Tibial artery (tissue), 4 donors: ENCODE measurements around the gene HOXB3.

Experiments
- DNase-seq, 2 donors: peaks; one replicate each; pipeline ENCODE4 v3.0.0-alpha.2; 2019
- H3K27ac ChIP-seq, 2 donors: fragments of 200-600 bp; sonication (generic) in 1 of 2; 1 replicate in 1 of 2; 2 replicates in 1 of 2; pipeline ENCODE4 v1.5.1; 2018 to 2019; ENCODE audit warnings: mild to moderate bottlenecking in 1 of 2
- H3K27me3 ChIP-seq, 2 donors: fragments of 200-600 bp; sonication (generic) in 1 of 2; one replicate each; pipeline versions ENCODE4 v1.5.1 to v1.6.0; 2016 to 2019
- H3K36me3 ChIP-seq, 3 donors: fragments of 200-600 bp; sonication (generic) in 2 of 3; one replicate each; pipeline ENCODE4 v1.5.1; 2016 to 2019; ENCODE audit warnings: mild to moderate bottlenecking in 2 of 3
- H3K4me1 ChIP-seq, 4 donors: fragments of 200-600 bp; sonication (generic) in 2 of 4; 1 replicate in 3 of 4; 2 replicates in 1 of 4; pipeline ENCODE4 v1.5.1; 2016 to 2019
- H3K4me3 ChIP-seq, 2 donors: fragments of 200-600 bp; sonication (generic) in 1 of 2; 1 replicate in 1 of 2; 2 replicates in 1 of 2; pipeline ENCODE4 v1.5.1; 2018 to 2019; ENCODE audit warnings: mild to moderate bottlenecking in 2 of 2
- H3K9me3 ChIP-seq, 3 donors: fragments of 200-600 bp; sonication (generic) in 1 of 3; one replicate each; pipeline ENCODE4 v1.5.1; 2016 to 2019
- intact Hi-C: fragments of 100-400 bp; cut with DNase I; formaldehyde crosslinking; loops from one replicate; pipeline ENCODE4 v1.15.0; 2023; ENCODE audit warnings: low total_unique reads
- TF ChIP-seq, protein P1 (sequence below), 2 experiments: fragments of 200-600 bp in 1 of 2; fragments of 450-650 bp in 1 of 2; IDR thresholded peaks; one replicate each; pipeline ENCODE4 v1.5.1; 2017 to 2019; ENCODE audit warnings: antibody characterized with exemption in 2 of 2, mild to moderate bottlenecking in 1 of 2, moderate library complexity in 1 of 2

HOXB3 gene

DNA sequence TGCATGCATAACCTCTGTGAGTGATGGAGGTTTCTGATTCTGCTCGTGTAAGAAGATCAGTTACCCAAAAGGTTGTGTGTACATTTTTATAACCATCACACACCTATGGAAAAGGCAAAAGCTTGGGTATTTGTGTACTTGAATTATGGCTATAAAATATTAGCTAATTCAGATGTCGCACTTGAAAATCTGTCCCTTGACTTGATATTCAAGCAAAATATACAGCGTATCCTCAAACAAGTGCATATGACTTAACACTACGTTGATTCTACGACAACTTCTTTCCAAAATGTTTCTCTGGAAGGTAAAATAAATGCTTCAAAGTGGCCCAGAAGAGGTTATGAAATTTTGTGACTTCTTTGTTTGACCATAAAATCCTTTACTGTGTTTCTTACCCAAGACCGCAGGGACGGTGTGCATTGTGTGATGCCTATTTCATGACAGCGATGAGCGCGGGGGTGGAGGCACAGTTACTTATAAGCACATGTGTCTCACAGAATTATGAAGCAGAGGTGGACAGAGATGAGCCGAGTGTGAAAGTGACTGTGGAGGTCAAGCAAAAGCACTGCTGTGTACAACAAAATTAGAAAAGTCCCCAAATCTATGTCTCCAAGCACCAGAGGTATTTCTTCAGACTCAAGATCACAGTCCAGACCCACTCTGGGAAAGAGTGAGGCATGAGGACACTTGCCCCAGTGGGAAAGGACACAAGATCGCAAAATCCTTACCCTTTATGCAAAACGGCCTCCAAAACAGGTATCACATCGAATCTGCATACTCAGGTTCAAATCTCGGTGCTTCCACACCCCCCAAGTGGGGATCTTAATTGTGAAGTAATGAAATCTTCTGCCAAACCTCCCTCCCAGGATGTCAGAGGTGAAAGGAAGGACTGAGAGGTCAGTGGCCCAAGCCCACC is 40.2 kb upstream of the HOXB3 start:
- H3K4me3 ChIP-seq = no peak overlapping the region
- no peak overlapping the region for H3K27ac ChIP-seq
- no peaks in the 10 kb centered on the region for H3K9me3 ChIP-seq
- H3K27me3 ChIP-seq = peaks cover 0 to 100% of the 10 kb centered on the region in 2 donors
- H3K36me3 ChIP-seq = no peaks in the 10 kb centered on the region
- peaks cover 0 to 25% (median 18%) of the 10 kb centered on the region in 4 donors for H3K4me1 ChIP-seq
- DNase-seq = no peak
- intact Hi-C loops = no loop called here
- TF ChIP-seq, protein P1, sequence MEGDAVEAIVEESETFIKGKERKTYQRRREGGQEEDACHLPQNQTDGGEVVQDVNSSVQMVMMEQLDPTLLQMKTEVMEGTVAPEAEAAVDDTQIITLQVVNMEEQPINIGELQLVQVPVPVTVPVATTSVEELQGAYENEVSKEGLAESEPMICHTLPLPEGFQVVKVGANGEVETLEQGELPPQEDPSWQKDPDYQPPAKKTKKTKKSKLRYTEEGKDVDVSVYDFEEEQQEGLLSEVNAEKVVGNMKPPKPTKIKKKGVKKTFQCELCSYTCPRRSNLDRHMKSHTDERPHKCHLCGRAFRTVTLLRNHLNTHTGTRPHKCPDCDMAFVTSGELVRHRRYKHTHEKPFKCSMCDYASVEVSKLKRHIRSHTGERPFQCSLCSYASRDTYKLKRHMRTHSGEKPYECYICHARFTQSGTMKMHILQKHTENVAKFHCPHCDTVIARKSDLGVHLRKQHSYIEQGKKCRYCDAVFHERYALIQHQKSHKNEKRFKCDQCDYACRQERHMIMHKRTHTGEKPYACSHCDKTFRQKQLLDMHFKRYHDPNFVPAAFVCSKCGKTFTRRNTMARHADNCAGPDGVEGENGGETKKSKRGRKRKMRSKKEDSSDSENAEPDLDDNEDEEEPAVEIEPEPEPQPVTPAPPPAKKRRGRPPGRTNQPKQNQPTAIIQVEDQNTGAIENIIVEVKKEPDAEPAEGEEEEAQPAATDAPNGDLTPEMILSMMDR (IDR thresholded peaks at IDR 0.05) = no peak

DNA sequence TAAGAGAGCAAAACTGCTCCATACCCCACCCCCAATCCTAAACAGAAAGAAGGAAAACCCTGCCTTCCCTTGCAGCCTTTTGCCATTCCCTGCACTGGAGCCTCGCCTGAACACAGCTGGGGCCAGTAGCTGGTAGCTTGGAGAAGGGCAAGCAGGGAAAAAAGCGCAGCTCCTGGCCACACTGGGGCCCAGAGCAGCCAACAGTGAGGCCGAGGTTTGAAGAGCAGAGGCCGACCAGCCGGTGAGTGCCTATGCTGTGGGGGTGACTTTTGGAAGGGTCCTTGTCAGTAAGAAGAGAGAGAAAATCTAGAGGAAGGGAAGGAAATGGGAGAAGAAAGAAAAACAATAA is 39.3 kb upstream of the HOXB3 start:
- TF ChIP-seq, protein P1 (IDR thresholded peaks at IDR 0.05) = no peak
- DNase-seq = no peak
- H3K27ac ChIP-seq = no peak overlapping the region

DNA sequence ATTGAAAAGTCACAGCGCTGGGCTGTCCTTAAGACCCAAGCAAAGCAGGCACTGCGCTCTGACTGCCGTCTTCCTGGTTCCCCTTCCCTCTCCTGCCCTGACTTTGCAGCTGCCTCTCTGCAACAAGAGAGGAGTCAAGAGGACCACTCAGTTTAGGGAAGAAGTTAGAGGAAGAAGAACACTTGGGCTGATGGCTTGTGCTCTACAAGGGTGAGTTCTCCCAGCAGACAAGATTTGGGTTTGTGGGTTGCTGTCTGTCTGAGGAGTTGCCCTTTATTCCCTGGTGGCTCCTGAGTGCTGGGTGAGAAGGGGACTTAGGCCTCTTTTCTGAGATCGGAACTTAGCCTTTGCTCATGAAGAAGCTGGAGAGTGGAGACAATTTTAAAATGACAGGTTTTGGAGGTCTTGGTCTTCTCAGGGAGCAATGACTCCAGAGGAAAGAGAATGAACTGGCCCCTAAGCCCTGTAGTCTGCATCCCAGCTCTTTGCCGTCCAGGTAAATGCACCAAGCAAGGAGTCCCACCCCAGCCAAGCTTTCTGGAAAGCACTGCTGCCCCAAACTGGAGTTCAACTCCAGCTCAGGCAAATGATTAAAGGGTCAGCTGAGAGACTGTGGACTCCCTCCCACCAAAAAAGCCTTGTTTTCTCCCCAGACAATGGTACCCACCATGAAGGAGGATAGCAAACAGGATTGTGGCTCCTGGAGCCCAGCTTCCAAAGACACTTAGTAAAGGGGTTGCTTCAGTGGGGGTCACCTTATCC is 38.8 kb upstream of the HOXB3 start:
- peaks cover 0 to 99% of the 10 kb centered on the region in 2 donors for H3K27me3 ChIP-seq

More for the DNA sequence above, 39.3 kb upstream of the HOXB3 start:
- Histone ChIP-seq H3K27me3 (peaks cover 0 to 100% of the 10 kb centered on the region in 2 donors), H3K4me3 (no peak overlapping the region), H3K4me1 (peaks cover 0 to 30% (median 24%) of the 10 kb centered on the region in 4 donors), H3K36me3 (no peaks in the 10 kb centered on the region), H3K9me3 (no peaks in the 10 kb centered on the region)
- intact Hi-C loops = no loop called here

DNA sequence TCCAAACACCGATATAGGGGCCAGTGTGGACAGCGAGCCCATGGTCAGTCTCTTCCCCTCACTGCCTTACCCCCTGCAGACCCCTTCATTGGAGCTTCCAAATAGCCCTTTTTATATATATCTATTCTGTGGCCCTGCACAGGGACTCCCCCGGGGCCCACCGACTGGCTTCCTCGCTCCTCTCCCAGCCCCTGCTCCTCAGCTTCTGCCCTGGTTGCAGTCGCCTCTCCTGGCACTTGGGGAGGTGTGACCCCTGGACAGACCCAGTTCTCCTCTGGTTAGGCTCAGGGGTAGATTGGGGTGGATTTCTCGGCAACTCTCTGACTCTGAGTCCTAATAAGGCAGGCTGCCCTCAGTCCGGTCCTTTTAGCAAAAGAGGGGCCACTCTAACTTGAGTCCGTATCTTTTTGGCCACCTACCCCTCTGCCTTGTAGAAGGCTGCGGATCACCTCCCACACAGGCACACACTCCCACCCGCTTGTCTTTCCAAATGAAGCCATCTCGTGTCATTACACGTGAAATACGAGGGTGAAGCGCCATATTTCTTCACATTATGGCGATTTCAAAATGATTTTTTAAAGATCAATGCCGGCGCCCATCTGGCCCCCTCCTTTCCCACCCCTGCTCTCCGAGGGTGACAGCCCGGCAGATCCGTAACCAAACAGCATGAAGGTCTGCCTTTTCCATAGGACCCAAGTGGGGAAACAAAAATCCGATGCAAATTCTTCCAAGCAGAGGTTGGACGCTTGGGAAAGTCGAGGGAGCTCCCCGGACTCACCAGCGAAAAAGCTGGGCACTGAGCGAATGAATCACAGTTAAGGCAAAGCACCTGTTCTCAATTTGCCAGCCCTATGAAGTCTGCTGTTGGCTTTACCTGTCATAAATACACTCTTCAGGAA is 37.8 kb upstream of the HOXB3 start:
- H3K9me3 ChIP-seq = no peaks in the 10 kb centered on the region
- no peaks in the 10 kb centered on the region for H3K36me3 ChIP-seq
- no peak for DNase-seq
- no peak overlapping the region for H3K4me3 ChIP-seq
- peaks cover 0 to 99% of the 10 kb centered on the region in 2 donors for H3K27me3 ChIP-seq
- TF ChIP-seq, protein P1 (IDR thresholded peaks at IDR 0.05) = no peak
- no peak overlapping the region for H3K27ac ChIP-seq
- H3K4me1 ChIP-seq = peaks cover 0 to 25% (median 21%) of the 10 kb centered on the region in 4 donors
- intact Hi-C loops = no loop called here

More for the DNA sequence above, 38.8 kb upstream of the HOXB3 start:
- DNase-seq = no peak
- H3K27ac ChIP-seq = no peak overlapping the region
- intact Hi-C loops = no loop called here
- TF ChIP-seq, protein P1 (IDR thresholded peaks at IDR 0.05) = no peak
- peaks cover 0 to 29% (median 23%) of the 10 kb centered on the region in 4 donors for H3K4me1 ChIP-seq
- no peak overlapping the region for H3K4me3 ChIP-seq
- H3K36me3 ChIP-seq = no peaks in the 10 kb centered on the region
- no peaks in the 10 kb centered on the region for H3K9me3 ChIP-seq

DNA sequence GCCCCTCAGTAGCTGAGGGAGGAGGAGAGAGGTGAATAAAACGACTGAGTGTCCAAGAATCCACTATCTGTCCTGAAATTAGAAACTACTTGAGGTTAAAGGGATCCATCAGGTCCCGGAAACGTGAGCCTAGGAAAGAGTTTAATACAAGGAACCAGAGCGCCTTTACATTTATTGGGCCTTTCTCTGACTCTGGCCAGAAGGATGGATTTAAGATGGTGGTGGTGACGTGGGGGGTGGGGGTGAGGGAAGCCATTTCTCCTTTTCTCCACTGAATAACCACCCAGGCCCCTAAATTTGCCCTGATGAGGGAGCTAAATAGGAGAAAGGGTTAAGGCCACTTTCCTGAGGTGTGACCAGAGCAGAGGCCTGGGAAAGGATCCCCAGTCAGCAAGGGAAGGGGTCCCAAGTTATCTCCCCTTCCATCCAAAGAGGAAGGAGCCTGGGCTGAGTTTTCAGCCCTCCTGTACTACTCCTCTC is 37.1 kb upstream of the HOXB3 start:
- H3K27ac ChIP-seq = no peak overlapping the region
- peaks cover 0 to 25% (median 21%) of the 10 kb centered on the region in 4 donors for H3K4me1 ChIP-seq
- no peak overlapping the region for H3K4me3 ChIP-seq
- TF ChIP-seq, protein P1 (IDR thresholded peaks at IDR 0.05) = no peak
- DNase-seq = no peak
- H3K36me3 ChIP-seq = no peaks in the 10 kb centered on the region
- no peaks in the 10 kb centered on the region for H3K9me3 ChIP-seq
- peaks cover 0 to 99% of the 10 kb centered on the region in 2 donors for H3K27me3 ChIP-seq
- intact Hi-C loops = no loop called here
